HepG2 (cell line): ENCODE results near the gene ARID5B.

ENCODE experiments used
- ATF2 ChIP-seq: sonication (generic); formaldehyde crosslinking; IDR thresholded peaks from 2 replicates; pipeline ENCODE4 v1.4.0; 2020; ENCODE audit warnings: missing genetic modification reagents
- CREB3 ChIP-seq: sonication (generic); formaldehyde crosslinking; IDR thresholded peaks from 2 replicates; pipeline ENCODE4 v1.5.0; 2020; ENCODE audit warnings: missing genetic modification reagents
- MAZ ChIP-seq, 2 experiments: sonication (generic) in 1 of 2; formaldehyde crosslinking in 1 of 2; IDR thresholded peaks; 2 replicates each; pipeline versions ENCODE4 v1.5.0 to v1.6.1; 2012 to 2020; ENCODE audit warnings: low read depth in 2 of 2, mild to moderate bottlenecking in 2 of 2, borderline replicate concordance in 1 of 2, improper control_type of control experiment in 1 of 2, low read length in 1 of 2, missing genetic modification reagents in 1 of 2, moderate library complexity in 1 of 2
- ZNF274 ChIP-seq: sonication (generic); formaldehyde crosslinking; IDR thresholded peaks from 2 replicates; pipeline ENCODE4 v1.5.1; 2020; ENCODE audit warnings: mild to moderate bottlenecking, missing genetic modification reagents
- ZNF503 ChIP-seq: sonication (generic); formaldehyde crosslinking; IDR thresholded peaks from 2 replicates; pipeline ENCODE4 v1.4.0; 2020; ENCODE audit warnings: missing genetic modification reagents
- ZNF761 ChIP-seq: sonication (generic); formaldehyde crosslinking; conservative IDR thresholded peaks from 2 replicates; pipeline ENCODE4 v1.4.0; 2020; ENCODE audit warnings: mild to moderate bottlenecking, missing genetic modification reagents
- TF ChIP-seq, protein P1 (sequence below): sonication (generic); formaldehyde crosslinking; IDR thresholded peaks from 2 replicates; pipeline ENCODE4 v1.5.0; 2020; ENCODE audit warnings: mild to moderate bottlenecking, missing genetic modification reagents, moderate library complexity

- no peak for TF ChIP-seq ATF2 (CRISPR knock-in tag)
- TF ChIP-seq MAZ (IDR thresholded peaks at IDR 0.05; ENCODE audit: borderline replicate concordance, low read depth, low read length), result no peak
- TF ChIP-seq MAZ (CRISPR knock-in tag; IDR thresholded peaks at IDR 0.05; ENCODE audit: low read depth), result no peak
- TF ChIP-seq, protein P1, sequence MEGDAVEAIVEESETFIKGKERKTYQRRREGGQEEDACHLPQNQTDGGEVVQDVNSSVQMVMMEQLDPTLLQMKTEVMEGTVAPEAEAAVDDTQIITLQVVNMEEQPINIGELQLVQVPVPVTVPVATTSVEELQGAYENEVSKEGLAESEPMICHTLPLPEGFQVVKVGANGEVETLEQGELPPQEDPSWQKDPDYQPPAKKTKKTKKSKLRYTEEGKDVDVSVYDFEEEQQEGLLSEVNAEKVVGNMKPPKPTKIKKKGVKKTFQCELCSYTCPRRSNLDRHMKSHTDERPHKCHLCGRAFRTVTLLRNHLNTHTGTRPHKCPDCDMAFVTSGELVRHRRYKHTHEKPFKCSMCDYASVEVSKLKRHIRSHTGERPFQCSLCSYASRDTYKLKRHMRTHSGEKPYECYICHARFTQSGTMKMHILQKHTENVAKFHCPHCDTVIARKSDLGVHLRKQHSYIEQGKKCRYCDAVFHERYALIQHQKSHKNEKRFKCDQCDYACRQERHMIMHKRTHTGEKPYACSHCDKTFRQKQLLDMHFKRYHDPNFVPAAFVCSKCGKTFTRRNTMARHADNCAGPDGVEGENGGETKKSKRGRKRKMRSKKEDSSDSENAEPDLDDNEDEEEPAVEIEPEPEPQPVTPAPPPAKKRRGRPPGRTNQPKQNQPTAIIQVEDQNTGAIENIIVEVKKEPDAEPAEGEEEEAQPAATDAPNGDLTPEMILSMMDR (CRISPR knock-in tag), result no peak
- no peak for TF ChIP-seq ZNF503 (CRISPR knock-in tag)
- no peak for TF ChIP-seq ZNF274 (CRISPR knock-in tag)
- no peak for TF ChIP-seq CREB3 (CRISPR knock-in tag)
- TF ChIP-seq ZNF761 (CRISPR knock-in tag), result no peak
Measured at GRCh38 chr10:61952028-61952674, 50.7 kb downstream of the ARID5B start.
